Mesenteric fat pad (tissue), 1 donor: ENCODE measurements around the gene SSH3. TPM values are rescaled to one million over a fixed set of nuclear protein-coding genes. Genes with fewer than 3 reads are reported as not detected.

Experiments used
- DNase-seq: peaks from one replicate; pipeline ENCODE4 v3.0.0-alpha.2; 2020; ENCODE audit warnings: low spot score
- long read RNA-seq: library from polyadenylated mRNA; unstranded; transcript quantifications from one replicate; pipeline ENCODE4 v2.0.0, GENCODE V29; 2020
- total RNA-seq: library from RNA; stranded (reverse); fragmentation: NEBNext Ultra II Directional; extraction: Animal tissue kit (Norgen Biotek cat#: 25700); gene quantifications from one replicate; pipeline ENCODE4 v1.2.1, GENCODE V29; 2021
- donor health status: DM: yes; HTN: yes; CAD: no.

The SSH3 gene
- total RNA-seq: 19.9 TPM
- long read RNA-seq, transcript SSH3-201 (14 exons, 2,871 nt): major isoform, 8 of 18 reads
- long read RNA-seq, partial matches to known transcripts: 4 of 18 reads
- long read RNA-seq, other reads (novel, unspliced or antisense): 6 of 18 reads

- DNase-seq: peak; percentile 92
Measured at GRCh38 chr11:67303132-67303834, at the start of gene SSH3. TSS of gene SSH3 (plus strand) at chr11:67303530. CDS start at chr11:67303626, 96 bp downstream.

GRCh38 chr11:67253872-67254624 lies 49.3 kb upstream of the SSH3 start:
- DNase-seq: peak; percentile 81

- no peak for DNase-seq
Measured at GRCh38 chr11:67254798-67255197, 48.5 kb upstream of the SSH3 start.

- DNase-seq: no peak
Measured at GRCh38 chr11:67255353-67255752, 48.0 kb upstream of the SSH3 start.

GRCh38 chr11:67255864-67256263 lies 47.5 kb upstream of the SSH3 start:
- peak; percentile 64 for DNase-seq

GRCh38 chr11:67256477-67257135 lies 46.7 kb upstream of the SSH3 start:
- no peak for DNase-seq

- DNase-seq: no peak
Measured at GRCh38 chr11:67260406-67260805, 42.9 kb upstream of the SSH3 start.

- DNase-seq: peak; percentile 92
Measured at GRCh38 chr11:67260885-67261639, 42.3 kb upstream of the SSH3 start.

GRCh38 chr11:67261640-67261945 lies 41.7 kb upstream of the SSH3 start:
- DNase-seq: peak; percentile 84

- DNase-seq: peak; percentile 85
Measured at GRCh38 chr11:67261946-67262681, 41.2 kb upstream of the SSH3 start.

- DNase-seq: no peak
Measured at GRCh38 chr11:67262731-67263675, 40.3 kb upstream of the SSH3 start.

- no peak for DNase-seq
Measured at GRCh38 chr11:67264260-67264659, 39.1 kb upstream of the SSH3 start.

- DNase-seq: no peak
Measured at GRCh38 chr11:67264877-67265632, 38.3 kb upstream of the SSH3 start.

- DNase-seq: peak; percentile 96
Measured at GRCh38 chr11:67265633-67266448, 37.5 kb upstream of the SSH3 start.

GRCh38 chr11:67266449-67267187 lies 36.7 kb upstream of the SSH3 start, which contains the start of gene GRK2:
TSS of gene GRK2 (plus strand) at chr11:67266473. CDS start at chr11:67266700, 227 bp downstream.
- DNase-seq: no peak

GRCh38 chr11:67267188-67268080 lies 35.9 kb upstream of the SSH3 start:
- DNase-seq: no peak
